ENCODE results near the gene CADM1. TPM values are rescaled to one million over a fixed set of nuclear protein-coding genes. Genes with fewer than 3 reads are reported as not detected.

CADM1 gene
- total RNA-seq, 1 experiment from 2014 or later, result not detected

DNA sequence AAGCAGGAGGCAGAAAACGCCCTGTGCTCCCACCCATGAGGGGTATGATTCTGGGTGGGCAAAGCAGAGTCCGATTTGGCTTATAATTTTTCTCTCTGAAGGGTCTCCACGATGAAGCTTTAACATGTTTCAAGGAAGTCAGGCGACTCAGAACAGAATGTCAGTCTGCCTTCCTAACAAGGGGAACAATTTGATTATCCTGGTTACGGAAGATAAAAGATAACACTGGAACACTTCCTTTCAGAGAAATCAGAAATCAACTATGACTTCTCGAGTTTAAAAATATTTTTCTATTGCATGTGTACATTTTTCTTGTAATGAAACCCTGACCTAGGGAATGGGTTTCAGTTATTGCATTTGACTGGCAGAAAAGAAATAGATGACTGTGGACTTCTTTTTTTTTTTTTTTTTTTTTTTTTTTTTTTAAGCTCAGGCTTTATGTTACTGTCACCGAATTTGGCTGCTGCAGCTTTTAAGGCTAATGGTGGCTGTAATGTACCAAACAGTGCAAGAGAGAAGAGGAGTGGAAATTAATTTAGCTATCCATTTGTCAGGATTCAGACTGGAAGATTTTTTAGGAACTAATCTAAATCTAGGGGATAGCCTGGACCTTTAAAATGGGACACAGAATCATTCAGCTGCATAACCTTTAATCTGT, 297.7 kb downstream of the CADM1 start:
- POLR2A ChIA-PET, result no interaction called here
- no peak for DNase-seq (ENCODE audit: unreplicated experiment)
- BruUV-seq (replicated peaks), result no TSS peak
- peaks cover under 1% of the 10 kb centered on the region for H3K4me1 Mint-ChIP-seq (ENCODE audit: insufficient read depth, unreplicated experiment)
- intact Hi-C loops (cut with micrococcal nuclease), result no loop called here
- CTCF ChIA-PET, result interaction anchor here (0.6 to 1.1 kb wide), 3 partner anchors 10 to 43 kb away, joined by 3 read pairs; no protein-coding TSS in a partner anchor
- no peak overlapping the region for H3K27ac Mint-ChIP-seq (ENCODE audit: low read depth, unreplicated experiment)
- no peak for TF ChIP-seq CTCF (IDR thresholded peaks at IDR 0.05; ENCODE audit: unreplicated experiment)
- no peaks in the 10 kb centered on the region for H3K27me3 Mint-ChIP-seq (ENCODE audit: insufficient read depth, unreplicated experiment)
- no peaks in the 10 kb centered on the region for H3K36me3 Mint-ChIP-seq (ENCODE audit: insufficient read depth, unreplicated experiment)
- no peaks in the 10 kb centered on the region for H3K9me3 Mint-ChIP-seq (ENCODE audit: unreplicated experiment)
- H3K4me3 Mint-ChIP-seq (ENCODE audit: unreplicated experiment), result no peak overlapping the region

GRCh38 chr11:115202900-115203552, 301.2 kb downstream of the CADM1 start:
- Mint-ChIP-seq H3K4me1 (ENCODE audit: insufficient read depth, unreplicated experiment) (peaks cover 6% of the 10 kb centered on the region), H3K27me3 (ENCODE audit: insufficient read depth, unreplicated experiment) (no peaks in the 10 kb centered on the region), H3K27ac (ENCODE audit: low read depth, unreplicated experiment) (no peak overlapping the region), H3K36me3 (ENCODE audit: insufficient read depth, unreplicated experiment) (no peaks in the 10 kb centered on the region), H3K4me3 (ENCODE audit: unreplicated experiment) (no peak overlapping the region), H3K9me3 (ENCODE audit: unreplicated experiment) (no peaks in the 10 kb centered on the region)
- no peak for DNase-seq (ENCODE audit: unreplicated experiment)
- no peak for TF ChIP-seq CTCF (IDR thresholded peaks at IDR 0.05; ENCODE audit: unreplicated experiment)
- intact Hi-C loops (cut with micrococcal nuclease), result no loop called here
- ChIA-PET CTCF (interaction anchor here (0.7 kb wide), 1 partner anchor 18 kb away, joined by 3 read pairs; no protein-coding TSS in a partner anchor), POLR2A (interaction anchor here (0.7 kb wide), 1 partner anchor 701 kb away, joined by 4 read pairs; no protein-coding TSS in a partner anchor)
- BruUV-seq (replicated peaks), result no TSS peak

DNA sequence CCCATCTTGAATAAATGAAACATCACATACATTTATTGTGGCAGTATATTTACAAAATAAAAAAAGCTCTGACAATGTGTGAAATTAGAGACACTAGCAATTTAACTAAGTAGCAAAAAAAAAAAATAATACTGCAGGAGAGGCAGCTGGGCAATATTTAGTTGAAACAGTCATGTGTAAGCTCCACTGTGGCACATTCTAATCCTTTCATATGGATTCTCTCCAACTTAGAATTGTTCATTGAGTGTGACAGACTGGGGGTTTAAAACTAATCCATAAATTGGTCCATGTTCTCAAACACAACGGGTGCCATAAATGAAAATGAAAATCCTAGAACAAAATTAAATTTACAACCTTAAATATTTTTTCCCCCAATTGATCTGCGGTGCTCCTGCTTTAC, 302.1 kb downstream of the CADM1 start:
- Mint-ChIP-seq H3K4me3 (ENCODE audit: unreplicated experiment) (no peak overlapping the region), H3K9me3 (ENCODE audit: unreplicated experiment) (no peaks in the 10 kb centered on the region), H3K36me3 (ENCODE audit: insufficient read depth, unreplicated experiment) (no peaks in the 10 kb centered on the region), H3K4me1 (ENCODE audit: insufficient read depth, unreplicated experiment) (peaks cover 6% of the 10 kb centered on the region), H3K27ac (ENCODE audit: low read depth, unreplicated experiment) (no peak overlapping the region), H3K27me3 (ENCODE audit: insufficient read depth, unreplicated experiment) (no peaks in the 10 kb centered on the region)
- intact Hi-C loops (cut with micrococcal nuclease), result no loop called here
- BruUV-seq (replicated peaks), result no TSS peak
- ChIA-PET CTCF (interaction anchor here (0.5 kb wide), 1 partner anchor 191 kb away, joined by 3 read pairs; no protein-coding TSS in a partner anchor), POLR2A (no interaction called here)
- no peak for TF ChIP-seq CTCF (IDR thresholded peaks at IDR 0.05; ENCODE audit: unreplicated experiment)
- no peak for DNase-seq (ENCODE audit: unreplicated experiment)

DNA sequence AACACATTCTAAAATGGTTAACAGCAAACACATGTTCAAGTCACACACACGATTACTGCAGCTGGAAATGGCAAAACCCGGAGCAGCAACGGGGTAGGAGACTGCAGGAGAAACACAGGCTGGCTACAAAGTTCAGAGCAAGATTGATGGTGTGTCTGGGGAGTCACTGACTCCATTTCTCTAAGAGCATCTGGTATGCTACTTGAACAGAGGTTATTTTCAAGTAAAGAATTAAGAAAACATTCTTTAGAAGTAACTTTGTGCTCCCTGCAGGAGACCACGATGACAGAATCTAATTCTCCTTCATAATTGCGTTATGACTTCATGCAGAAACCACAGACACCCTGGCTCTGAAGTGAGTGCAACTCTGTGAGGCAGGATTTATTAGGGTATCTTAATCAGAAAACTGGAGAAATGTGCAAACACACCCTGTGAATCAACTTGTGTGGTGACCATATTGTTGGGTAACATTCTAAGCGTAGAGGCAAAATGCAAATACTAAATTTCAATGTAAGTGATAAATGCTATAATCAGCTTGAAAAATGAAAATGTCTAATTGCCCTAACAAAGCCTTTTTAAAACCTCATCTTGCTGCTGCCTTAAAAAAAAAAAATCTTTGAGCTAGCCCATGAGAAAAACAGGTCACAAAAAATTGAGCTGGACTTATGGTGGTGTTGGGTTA, 303.0 kb downstream of the CADM1 start:
- H3K4me3 Mint-ChIP-seq (ENCODE audit: unreplicated experiment), result no peak overlapping the region
- no peaks in the 10 kb centered on the region for H3K36me3 Mint-ChIP-seq (ENCODE audit: insufficient read depth, unreplicated experiment)
- no peaks in the 10 kb centered on the region for H3K27me3 Mint-ChIP-seq (ENCODE audit: insufficient read depth, unreplicated experiment)
- ChIA-PET CTCF (interaction anchor here (1.2 kb wide), 1 partner anchor 32 kb away, joined by 3 read pairs; no protein-coding TSS in a partner anchor), POLR2A (interaction anchor here (0.7 kb wide), 1 partner anchor 389 kb away, joined by 3 read pairs; no protein-coding TSS in a partner anchor)
- TF ChIP-seq CTCF (IDR thresholded peaks at IDR 0.05; ENCODE audit: unreplicated experiment), result no peak
- intact Hi-C loops (cut with micrococcal nuclease), result no loop called here
- no peak for DNase-seq (ENCODE audit: unreplicated experiment)
- no peak overlapping the region for H3K27ac Mint-ChIP-seq (ENCODE audit: low read depth, unreplicated experiment)
- BruUV-seq (replicated peaks), result no TSS peak
- H3K4me1 Mint-ChIP-seq (ENCODE audit: insufficient read depth, unreplicated experiment), result peaks cover 6% of the 10 kb centered on the region
- H3K9me3 Mint-ChIP-seq (ENCODE audit: unreplicated experiment), result no peaks in the 10 kb centered on the region
